Sciatic nerve (tissue), 2 donors: ENCODE results near the gene DDIAS. TPM values are rescaled to one million over a fixed set of nuclear protein-coding genes. Genes with fewer than 3 reads are reported as not detected.

Source experiments
- ATAC-seq: fragments of 200-7000 bp; cut with Tn5 transposase; one replicate; pipeline ENCODE4 v1.9.1; 2020; ENCODE audit warnings: mild to moderate bottlenecking, moderate library complexity
- DNase-seq: peaks from one replicate; pipeline ENCODE4 v3.0.0-alpha.2; 2020; ENCODE audit warnings: low spot score
- intact Hi-C: fragments of 100-400 bp; cut with DNase I; formaldehyde crosslinking; loops from one replicate; pipeline ENCODE4 v1.14.2; 2022
- total RNA-seq: library from RNA; stranded (reverse); fragmentation: NEBNext Ultra II Directional; extraction: Animal tissue kit (Norgen Biotek cat#: 25700); gene quantifications from one replicate; pipeline ENCODE4 v1.2.1, GENCODE V29; 2021
- donor health status: DM: no; HTN: no; CAD: no.
- donor health status: DM: no; HTN: no; CAD: no.

Gene DDIAS
- total RNA-seq, 1 donor from 2014 or later = 0.80 TPM

GRCh38 chr11:82889133-82890001 lies 12.2 kb upstream of the DDIAS start:
- DNase-seq (no peak), ATAC-seq (no peak)
- intact Hi-C loops = no loop called here

DNA sequence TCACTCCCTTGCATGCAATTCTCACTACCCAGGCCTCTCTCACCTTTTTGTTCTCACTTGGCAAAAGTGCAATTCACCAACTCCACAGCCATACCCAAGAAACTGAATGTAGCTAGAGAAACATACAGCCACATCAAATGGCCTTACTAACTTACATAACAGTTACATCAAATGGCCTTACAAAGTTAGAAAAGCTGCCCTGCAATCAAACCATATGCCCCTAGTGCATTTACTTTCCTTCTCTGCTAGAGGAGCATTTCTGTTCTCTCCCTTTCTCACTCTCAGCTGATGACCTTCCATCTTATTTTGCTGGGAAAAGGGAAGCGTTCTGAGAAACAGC lies 11.6 kb upstream of the DDIAS start:
- ATAC-seq = no peak
- no peak for DNase-seq
- intact Hi-C loops = no loop called here

DNA sequence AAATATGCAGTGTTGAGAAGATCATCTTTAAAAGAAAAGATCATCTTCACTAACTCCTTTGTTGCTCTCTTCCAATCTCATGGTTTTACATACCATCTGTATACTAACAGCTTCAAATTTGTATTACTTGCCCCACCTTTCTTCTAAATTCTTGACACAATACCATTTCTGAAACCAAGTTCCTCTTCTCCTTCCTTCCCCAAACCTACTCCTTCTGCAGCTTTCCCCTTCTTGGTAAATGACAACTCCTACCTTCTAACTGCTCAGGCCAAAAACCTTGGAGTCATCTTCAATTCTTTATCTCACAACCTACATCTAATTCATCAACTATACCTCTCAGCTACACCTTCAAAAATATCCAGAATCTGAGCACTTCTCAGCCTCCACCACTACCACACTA lies 10.6 kb upstream of the DDIAS start:
- intact Hi-C loops = no loop called here
- ATAC-seq = no peak

GRCh38 chr11:82892611-82893169 lies 8.8 kb upstream of the DDIAS start:
- intact Hi-C loops = no loop called here
- DNase-seq (no peak), ATAC-seq (no peak)

More for the DNA sequence above, 10.6 kb upstream of the DDIAS start:
- DNase-seq = no peak

DNA sequence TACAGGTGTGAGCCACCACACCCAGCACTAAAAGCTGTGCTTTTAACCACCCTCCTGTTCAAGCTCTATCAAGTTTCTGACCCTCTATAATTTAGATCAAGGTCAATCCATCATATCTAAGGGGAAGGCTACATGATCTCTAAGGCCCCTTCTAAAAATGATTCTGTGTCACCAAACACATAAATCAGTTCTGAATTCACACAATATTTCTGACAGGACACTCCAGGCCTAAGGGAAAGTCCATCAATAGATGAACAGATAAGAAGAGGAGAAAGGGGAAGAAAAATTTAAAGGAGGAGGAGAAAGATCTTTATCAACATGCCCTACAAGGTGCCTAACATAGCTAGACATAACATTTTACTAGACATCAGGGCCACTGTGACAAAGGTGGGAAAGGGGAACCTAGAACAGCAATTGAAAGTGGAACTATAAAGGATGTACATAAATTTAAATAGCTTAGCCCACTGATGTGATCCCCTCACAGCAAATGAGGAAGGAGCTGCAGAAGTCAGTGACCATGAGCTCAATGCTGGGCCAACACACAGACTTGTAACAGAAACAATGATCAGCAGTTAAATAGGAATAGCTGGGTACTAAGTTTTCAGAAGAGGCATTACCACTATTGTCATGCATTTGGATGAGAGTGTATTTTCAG lies 6.0 kb upstream of the DDIAS start:
- ATAC-seq = no peak
- intact Hi-C loops = no loop called here
- DNase-seq = no peak

DNA sequence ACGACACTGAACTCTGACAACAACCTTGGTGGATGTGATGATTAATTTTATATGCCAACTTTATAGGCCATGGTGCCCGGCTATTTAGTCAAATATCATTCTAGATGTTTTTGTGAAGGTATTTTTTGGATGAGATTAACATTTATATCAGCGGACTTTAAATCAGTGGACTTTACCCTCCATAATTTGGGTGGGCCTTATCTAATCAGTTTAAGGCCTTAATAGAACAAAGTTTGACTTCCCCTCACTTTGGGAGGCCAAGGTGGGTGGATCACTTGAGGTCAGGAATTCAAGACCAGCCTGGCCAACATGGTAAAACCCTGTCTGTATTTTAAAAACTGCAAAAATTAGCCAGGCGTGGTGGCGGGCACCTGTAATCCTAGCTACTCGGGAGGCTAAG lies 5.4 kb upstream of the DDIAS start:
- DNase-seq (no peak), ATAC-seq (no peak)
- intact Hi-C loops = no loop called here

GRCh38 chr11:82898241-82898640 lies 3.3 kb upstream of the DDIAS start:
- DNase-seq (no peak), ATAC-seq (no peak)
- intact Hi-C loops = no loop called here

GRCh38 chr11:82899186-82899820 lies 2.2 kb upstream of the DDIAS start:
- no peak for ATAC-seq
- DNase-seq = no peak
- intact Hi-C loops = no loop called here

- ATAC-seq (no peak), DNase-seq (no peak)
- intact Hi-C loops = no loop called here
Measured at GRCh38 chr11:82899957-82900276, 1.6 kb upstream of the DDIAS start.

DNA sequence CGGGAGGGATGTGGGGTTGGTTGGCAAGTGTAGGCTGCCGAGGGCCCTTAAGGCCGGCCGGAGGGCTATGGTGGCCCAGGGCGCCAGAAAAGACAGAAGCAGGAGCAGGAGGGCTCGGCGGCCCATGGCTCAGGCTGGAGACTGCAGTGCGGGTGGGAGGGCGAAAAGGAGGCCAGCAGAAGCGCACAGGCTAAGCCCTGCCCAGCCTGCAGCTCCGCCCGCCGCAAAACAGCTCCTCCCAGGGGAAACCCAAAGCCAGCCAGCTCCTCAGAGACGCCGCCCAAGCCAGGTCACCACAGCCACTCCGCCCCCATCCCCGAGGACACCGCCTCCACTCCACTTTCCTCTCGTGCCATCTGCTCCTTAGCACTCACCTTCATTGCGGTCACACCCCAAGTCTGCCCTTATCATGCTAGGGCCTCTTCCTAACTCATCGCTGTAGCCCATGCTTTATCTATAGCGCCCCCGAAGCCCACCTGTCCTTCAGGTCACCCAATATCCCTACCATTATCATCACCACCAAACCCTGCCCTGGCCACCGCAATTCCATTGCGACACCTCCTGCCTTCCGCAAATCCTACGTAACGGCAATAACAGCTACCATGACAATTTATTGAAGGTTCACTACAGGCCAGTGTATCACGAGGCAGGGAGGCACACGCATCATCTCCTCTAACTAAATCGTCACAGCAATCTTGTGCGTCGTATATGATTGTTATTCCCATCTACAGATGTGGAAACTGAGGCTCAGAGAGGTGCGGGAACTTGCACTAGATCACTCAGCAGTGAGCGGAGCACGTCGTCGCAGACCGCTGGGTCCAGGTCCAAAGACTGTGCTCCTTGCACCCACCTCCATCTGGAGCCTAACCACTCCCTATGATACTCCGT lies 1.0 kb upstream of the DDIAS start, which contains the start of gene PRCP:
PRCP (minus strand) TSS at position 154 of the 888 bp plus-strand sequence; CDS start at position 126, 28 bp downstream.
- intact Hi-C loops = no loop called here
- ATAC-seq (peak; percentile 94), DNase-seq (peak; percentile 94)

GRCh38 chr11:82901922-82902485 lies 468 bp downstream of the DDIAS start:
- DNase-seq (no peak), ATAC-seq (no peak)
- intact Hi-C loops = no loop called here

GRCh38 chr11:82902880-82903279 lies 1.3 kb downstream of the DDIAS start:
- no peak for DNase-seq
- intact Hi-C loops = no loop called here
- ATAC-seq = no peak

- ATAC-seq = no peak
- intact Hi-C loops = no loop called here
- DNase-seq = no peak
Measured at GRCh38 chr11:82903843-82904586, 2.5 kb downstream of the DDIAS start.

- ATAC-seq = no peak
- no peak for DNase-seq
- intact Hi-C loops = no loop called here
Measured at GRCh38 chr11:82906236-82906635, 4.7 kb downstream of the DDIAS start.

DNA sequence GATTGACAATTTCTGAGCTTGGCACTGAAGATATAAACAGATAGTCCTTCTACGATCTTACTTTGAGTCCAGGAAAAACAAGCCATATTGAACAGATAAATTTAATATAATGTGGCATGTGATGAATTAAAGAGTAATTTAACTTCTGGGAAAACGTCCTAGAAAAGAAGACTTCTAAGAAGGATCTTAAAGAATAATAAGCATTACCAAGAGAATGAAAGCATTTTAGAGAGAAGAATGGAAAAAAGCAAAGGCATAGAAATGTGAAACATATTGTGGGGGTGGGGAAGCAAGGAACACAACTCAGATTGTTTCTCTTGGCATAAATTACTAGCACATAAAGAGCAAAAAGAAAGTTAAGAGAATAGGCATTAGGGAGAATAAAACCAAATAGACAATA lies 5.4 kb downstream of the DDIAS start:
- no peak for ATAC-seq
- intact Hi-C loops = no loop called here

DNA sequence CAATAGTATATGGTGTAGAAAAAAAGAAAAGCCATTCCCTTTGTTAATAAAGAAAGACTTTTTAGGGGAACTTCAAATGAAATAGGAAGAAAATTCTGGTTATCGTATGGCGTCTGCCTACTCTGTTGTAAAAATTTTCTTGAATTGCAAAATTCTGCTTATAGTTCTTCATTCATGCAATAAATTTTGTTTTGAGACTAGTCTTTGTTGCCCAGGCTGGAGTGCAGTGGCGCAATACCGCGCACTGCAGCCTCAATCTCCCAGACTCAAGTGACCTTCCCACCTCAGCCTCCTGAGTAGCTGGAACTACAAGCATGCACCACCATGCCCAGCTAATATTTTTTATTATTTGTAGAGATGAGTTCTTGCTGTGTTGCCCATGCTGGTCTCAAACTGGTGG lies 5.8 kb downstream of the DDIAS start:
- ATAC-seq (no peak), DNase-seq (no peak)
- intact Hi-C loops = no loop called here

More for the DNA sequence above, 5.4 kb downstream of the DDIAS start:
- DNase-seq = no peak

GRCh38 chr11:82908311-82908710 lies 6.8 kb downstream of the DDIAS start:
- intact Hi-C loops = no loop called here
- ATAC-seq (no peak), DNase-seq (no peak)

- no peak for DNase-seq
- intact Hi-C loops = no loop called here
- ATAC-seq = no peak
Measured at GRCh38 chr11:82909015-82909640, 7.6 kb downstream of the DDIAS start.
